ENCODE data around the gene PLK1. TPM values are rescaled to one million over a fixed set of nuclear protein-coding genes. Genes with fewer than 3 reads are reported as not detected.

Gene PLK1
- total RNA-seq, 1 donor from 2014 or later, result 108 TPM

GRCh38 chr16:23705517-23705902, 26.8 kb downstream of the PLK1 start:
- H3K36me3 Mint-ChIP-seq (ENCODE audit: low read depth), result no peaks in the 10 kb centered on the region
- H3K9me3 Mint-ChIP-seq, result peaks cover 6% of the 10 kb centered on the region
- TF ChIP-seq CTCF (conservative IDR thresholded peaks at IDR 0.05), result no peak
- H3K4me1 Mint-ChIP-seq, result no peaks in the 10 kb centered on the region
- H3K4me3 Mint-ChIP-seq, result no peak overlapping the region
- DNase-seq (ENCODE audit: low read depth, low spot score), result no peak
- peaks cover 21% of the 10 kb centered on the region for H3K27me3 Mint-ChIP-seq (ENCODE audit: low read depth)
- no peak overlapping the region for H3K27ac Mint-ChIP-seq (ENCODE audit: unreplicated experiment)

DNA sequence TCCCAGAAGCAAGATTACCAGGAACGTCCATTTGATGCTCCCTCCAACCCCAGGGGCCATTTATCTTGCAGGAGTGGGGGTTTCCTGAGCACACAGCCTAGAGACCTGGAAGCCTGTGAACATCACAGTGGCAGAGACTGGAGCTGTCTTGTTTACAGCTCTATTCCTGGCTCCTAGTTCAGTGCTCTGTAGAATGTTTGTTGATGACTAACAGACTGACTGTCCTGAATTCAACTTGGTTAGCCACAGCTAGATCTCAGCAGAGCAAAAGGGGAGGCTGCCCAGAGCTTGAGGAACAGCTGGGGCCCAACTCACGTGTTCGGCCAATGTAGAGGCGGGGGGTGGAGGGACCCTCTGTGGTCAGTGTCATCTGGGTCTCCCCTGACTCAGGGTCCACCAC, 27.8 kb downstream of the PLK1 start:
- H3K4me3 Mint-ChIP-seq, result no peak overlapping the region
- no peak overlapping the region for H3K27ac Mint-ChIP-seq (ENCODE audit: unreplicated experiment)
- TF ChIP-seq CTCF (conservative IDR thresholded peaks at IDR 0.05), result no peak
- no peaks in the 10 kb centered on the region for H3K4me1 Mint-ChIP-seq
- H3K9me3 Mint-ChIP-seq, result peaks cover 6% of the 10 kb centered on the region
- H3K27me3 Mint-ChIP-seq (ENCODE audit: low read depth), result peaks cover 27% of the 10 kb centered on the region
- DNase-seq (ENCODE audit: low read depth, low spot score), result no peak
- H3K36me3 Mint-ChIP-seq (ENCODE audit: low read depth), result no peaks in the 10 kb centered on the region

- Mint-ChIP-seq H3K4me1 (no peaks in the 10 kb centered on the region), H3K9me3 (peaks cover 3% of the 10 kb centered on the region), H3K27ac (ENCODE audit: unreplicated experiment) (no peak overlapping the region), H3K36me3 (ENCODE audit: low read depth) (no peaks in the 10 kb centered on the region), H3K4me3 (no peak overlapping the region), H3K27me3 (ENCODE audit: low read depth) (peaks cover 39% of the 10 kb centered on the region)
- no peak for TF ChIP-seq CTCF (conservative IDR thresholded peaks at IDR 0.05)
- DNase-seq (ENCODE audit: low read depth, low spot score), result no peak
Observed at GRCh38 chr16:23709536-23709935, 30.8 kb downstream of the PLK1 start.

GRCh38 chr16:23710008-23710407, 31.3 kb downstream of the PLK1 start:
- H3K4me3 Mint-ChIP-seq, result no peak overlapping the region
- peaks cover 3% of the 10 kb centered on the region for H3K9me3 Mint-ChIP-seq
- no peaks in the 10 kb centered on the region for H3K4me1 Mint-ChIP-seq

GRCh38 chr16:23710504-23710903, 31.8 kb downstream of the PLK1 start:
- H3K27me3 Mint-ChIP-seq (ENCODE audit: low read depth), result peaks cover 45% of the 10 kb centered on the region
- no peaks in the 10 kb centered on the region for H3K4me1 Mint-ChIP-seq
- H3K36me3 Mint-ChIP-seq (ENCODE audit: low read depth), result no peaks in the 10 kb centered on the region
- H3K9me3 Mint-ChIP-seq, result peaks cover 3% of the 10 kb centered on the region
- DNase-seq (ENCODE audit: low read depth, low spot score), result no peak
- TF ChIP-seq CTCF (conservative IDR thresholded peaks at IDR 0.05), result no peak
- H3K27ac Mint-ChIP-seq (ENCODE audit: unreplicated experiment), result no peak overlapping the region
- H3K4me3 Mint-ChIP-seq, result no peak overlapping the region

More at GRCh38 chr16:23710008-23710407, 31.3 kb downstream of the PLK1 start:
- Mint-ChIP-seq H3K36me3 (ENCODE audit: low read depth) (no peaks in the 10 kb centered on the region), H3K27me3 (ENCODE audit: low read depth) (peaks cover 43% of the 10 kb centered on the region), H3K27ac (ENCODE audit: unreplicated experiment) (no peak overlapping the region)
- TF ChIP-seq CTCF (conservative IDR thresholded peaks at IDR 0.05), result no peak
- DNase-seq (ENCODE audit: low read depth, low spot score), result no peak

DNA sequence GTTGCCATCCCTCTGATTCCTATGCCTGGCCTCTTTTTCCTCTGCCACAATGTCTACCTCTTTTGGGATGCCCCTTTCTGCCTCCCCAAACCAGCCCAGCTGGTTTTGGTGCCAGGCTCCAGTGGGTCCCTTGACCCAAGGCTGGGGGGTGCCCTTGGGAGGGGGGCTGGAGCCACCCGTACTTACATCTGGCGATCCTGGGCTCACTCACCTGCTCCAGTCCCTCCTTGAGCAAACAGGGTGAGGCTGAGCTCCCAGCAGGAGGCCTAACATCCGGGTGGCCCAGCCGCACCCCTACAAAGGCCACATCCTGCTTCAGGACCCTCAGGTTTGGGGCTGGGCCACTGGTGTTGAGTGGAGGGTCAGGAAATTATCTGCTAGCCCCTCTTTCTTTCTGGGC, 33.1 kb downstream of the PLK1 start:
- H3K27me3 Mint-ChIP-seq (ENCODE audit: low read depth), result peaks cover 52% of the 10 kb centered on the region
- H3K4me1 Mint-ChIP-seq, result no peaks in the 10 kb centered on the region

More for the DNA sequence above, 33.1 kb downstream of the PLK1 start:
- DNase-seq (ENCODE audit: low read depth, low spot score), result no peak
- no peak for TF ChIP-seq CTCF (conservative IDR thresholded peaks at IDR 0.05)
- H3K9me3 Mint-ChIP-seq, result peaks cover 3% of the 10 kb centered on the region
- H3K4me3 Mint-ChIP-seq, result no peak overlapping the region
- H3K36me3 Mint-ChIP-seq (ENCODE audit: low read depth), result no peaks in the 10 kb centered on the region
- H3K27ac Mint-ChIP-seq (ENCODE audit: unreplicated experiment), result no peak overlapping the region
